WTC11 (cell line): Measurements from ENCODE around the gene SIRT5.

Source experiments
- CTCF ChIP-seq: fragments of 200-600 bp; IDR thresholded peaks from 2 replicates; pipeline ENCODE4 v1.8.0; 2022; ENCODE audit warnings: antibody characterized with exemption
- ESRRA ChIP-seq: sonication (generic); formaldehyde crosslinking; IDR thresholded peaks from 2 replicates; pipeline ENCODE4 v1.8.1; 2022; ENCODE audit warnings: mild to moderate bottlenecking, missing genetic modification reagents, borderline replicate concordance
- IRF1 ChIP-seq: sonication (generic); formaldehyde crosslinking; IDR thresholded peaks from 2 replicates; pipeline ENCODE4 v1.8.0; 2023; ENCODE audit warnings: missing genetic modification reagents

- TF ChIP-seq CTCF (no peak), ESRRA (no peak), IRF1 (CRISPR knock-in tag) (no peak)
Measured at GRCh38 chr6:13553646-13554045, 20.8 kb upstream of the SIRT5 start.
